Hepatocyte (in vitro differentiated cells): Measurements from ENCODE around the gene SPDEF.

ENCODE experiments used
- EZH2 ChIP-seq: fragments of 200-600 bp; sonication (generic); IDR thresholded peaks from 2 replicates; pipeline ENCODE4 v1.6.1; 2016; ENCODE audit warnings: antibody characterized with exemption, mild to moderate bottlenecking, borderline replicate concordance
- TF ChIP-seq, protein P1 (sequence below): fragments of 200-600 bp; sonication (generic); IDR thresholded peaks from 2 replicates; pipeline ENCODE4 v1.5.1; 2016; ENCODE audit warnings: antibody characterized with exemption, mild to moderate bottlenecking; ENCODE audit not compliant: poor library complexity

DNA sequence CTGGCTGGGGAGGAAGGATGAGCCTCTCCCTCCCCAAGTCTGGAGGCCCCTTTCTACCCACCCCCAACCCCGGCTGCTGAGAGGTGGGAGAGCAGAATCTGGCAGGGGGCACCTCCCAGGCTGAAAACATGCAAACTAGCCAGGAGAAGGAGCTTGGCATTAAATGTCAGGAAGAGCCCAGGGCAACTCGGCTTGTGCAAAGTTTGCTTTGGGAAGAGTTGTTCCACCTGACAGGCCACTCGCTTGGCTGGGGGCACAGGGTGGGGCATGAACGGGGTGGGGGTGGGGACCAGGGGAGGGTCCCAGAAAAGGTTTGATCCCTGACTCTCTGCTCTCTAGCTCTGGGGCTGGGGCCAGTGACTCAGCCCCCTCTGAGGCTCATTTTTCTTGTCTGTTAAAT is 3.0 kb downstream of the SPDEF start:
- TF ChIP-seq, protein P1, sequence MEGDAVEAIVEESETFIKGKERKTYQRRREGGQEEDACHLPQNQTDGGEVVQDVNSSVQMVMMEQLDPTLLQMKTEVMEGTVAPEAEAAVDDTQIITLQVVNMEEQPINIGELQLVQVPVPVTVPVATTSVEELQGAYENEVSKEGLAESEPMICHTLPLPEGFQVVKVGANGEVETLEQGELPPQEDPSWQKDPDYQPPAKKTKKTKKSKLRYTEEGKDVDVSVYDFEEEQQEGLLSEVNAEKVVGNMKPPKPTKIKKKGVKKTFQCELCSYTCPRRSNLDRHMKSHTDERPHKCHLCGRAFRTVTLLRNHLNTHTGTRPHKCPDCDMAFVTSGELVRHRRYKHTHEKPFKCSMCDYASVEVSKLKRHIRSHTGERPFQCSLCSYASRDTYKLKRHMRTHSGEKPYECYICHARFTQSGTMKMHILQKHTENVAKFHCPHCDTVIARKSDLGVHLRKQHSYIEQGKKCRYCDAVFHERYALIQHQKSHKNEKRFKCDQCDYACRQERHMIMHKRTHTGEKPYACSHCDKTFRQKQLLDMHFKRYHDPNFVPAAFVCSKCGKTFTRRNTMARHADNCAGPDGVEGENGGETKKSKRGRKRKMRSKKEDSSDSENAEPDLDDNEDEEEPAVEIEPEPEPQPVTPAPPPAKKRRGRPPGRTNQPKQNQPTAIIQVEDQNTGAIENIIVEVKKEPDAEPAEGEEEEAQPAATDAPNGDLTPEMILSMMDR: no peak
- TF ChIP-seq EZH2: no peak
